RKO (cell line): ENCODE measurements around the gene SBDS.
"Not testable (repeated sequence)": the region's sequence is repeated elsewhere in the genome, so short reads cannot be mapped to it uniquely, and the experiment has no call there.

ENCODE experiments used
- DNase-seq: peaks from one replicate; pipeline ENCODE4 v3.0.0-alpha.2; 2016; ENCODE audit warnings: low spot score

Gene SBDS

DNA sequence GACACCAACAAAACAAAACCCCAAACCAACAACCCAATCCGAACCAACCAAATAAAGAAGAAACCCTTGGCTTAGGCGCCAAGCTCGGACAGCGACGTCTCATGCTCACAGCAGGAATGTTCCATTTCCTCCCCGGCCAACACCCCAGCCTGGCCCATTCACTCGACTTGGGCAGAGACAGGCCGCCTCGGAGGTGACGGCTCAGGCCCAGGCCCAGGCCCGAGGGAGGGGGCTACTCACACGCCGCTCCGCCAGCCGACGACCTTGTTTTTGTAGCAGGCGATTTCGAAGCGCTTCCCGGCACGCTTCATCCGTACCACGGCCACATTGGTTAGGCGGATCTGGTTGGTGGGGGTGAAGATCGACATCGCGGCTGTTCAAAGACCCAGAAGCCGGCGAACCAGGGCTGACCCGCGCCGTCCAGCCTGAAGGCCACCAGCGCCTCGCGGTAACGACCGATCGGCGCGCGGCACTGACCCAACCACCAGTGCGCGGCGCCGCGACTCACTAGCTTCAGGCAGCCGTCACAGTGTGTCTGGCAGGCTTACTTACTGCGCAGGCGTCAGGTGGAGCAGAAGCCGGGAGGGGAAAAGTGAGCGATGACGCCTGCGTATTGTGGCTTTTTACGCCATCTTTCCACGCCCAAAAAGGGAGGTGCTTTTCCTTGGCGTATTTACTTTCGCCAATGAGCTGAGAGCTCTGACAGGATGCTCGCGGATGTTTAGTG is at the start of gene SBDS:
SBDS (minus strand) TSS at position 537 of the 727 bp plus-strand sequence; CDS start at position 368, 169 bp downstream.
- DNase-seq = peak; percentile 98

DNA sequence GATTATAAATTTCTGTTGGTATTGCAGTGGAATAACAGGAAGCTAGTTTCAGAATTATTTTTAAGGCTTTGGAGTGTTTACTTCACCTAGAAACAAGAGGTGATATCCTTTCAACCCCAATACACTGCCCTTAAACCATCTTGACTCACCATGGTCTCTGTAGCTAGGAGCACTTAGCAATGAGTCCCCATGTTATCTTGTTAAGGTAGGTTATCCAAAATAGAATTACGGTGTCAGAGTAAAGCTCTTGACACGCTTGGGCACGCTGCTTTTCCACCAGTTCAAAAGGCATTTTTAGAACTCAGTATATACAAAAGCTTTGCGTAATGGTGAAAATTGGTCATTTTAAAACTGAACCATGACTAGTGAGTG is 48.2 kb upstream of the SBDS start:
- not testable (repeated sequence) for DNase-seq

GRCh38 chr7:67042781-67043558 is 47.6 kb upstream of the SBDS start:
- not testable (repeated sequence) for DNase-seq

GRCh38 chr7:67040832-67041231 is 45.4 kb upstream of the SBDS start:
- not testable (repeated sequence) for DNase-seq

DNA sequence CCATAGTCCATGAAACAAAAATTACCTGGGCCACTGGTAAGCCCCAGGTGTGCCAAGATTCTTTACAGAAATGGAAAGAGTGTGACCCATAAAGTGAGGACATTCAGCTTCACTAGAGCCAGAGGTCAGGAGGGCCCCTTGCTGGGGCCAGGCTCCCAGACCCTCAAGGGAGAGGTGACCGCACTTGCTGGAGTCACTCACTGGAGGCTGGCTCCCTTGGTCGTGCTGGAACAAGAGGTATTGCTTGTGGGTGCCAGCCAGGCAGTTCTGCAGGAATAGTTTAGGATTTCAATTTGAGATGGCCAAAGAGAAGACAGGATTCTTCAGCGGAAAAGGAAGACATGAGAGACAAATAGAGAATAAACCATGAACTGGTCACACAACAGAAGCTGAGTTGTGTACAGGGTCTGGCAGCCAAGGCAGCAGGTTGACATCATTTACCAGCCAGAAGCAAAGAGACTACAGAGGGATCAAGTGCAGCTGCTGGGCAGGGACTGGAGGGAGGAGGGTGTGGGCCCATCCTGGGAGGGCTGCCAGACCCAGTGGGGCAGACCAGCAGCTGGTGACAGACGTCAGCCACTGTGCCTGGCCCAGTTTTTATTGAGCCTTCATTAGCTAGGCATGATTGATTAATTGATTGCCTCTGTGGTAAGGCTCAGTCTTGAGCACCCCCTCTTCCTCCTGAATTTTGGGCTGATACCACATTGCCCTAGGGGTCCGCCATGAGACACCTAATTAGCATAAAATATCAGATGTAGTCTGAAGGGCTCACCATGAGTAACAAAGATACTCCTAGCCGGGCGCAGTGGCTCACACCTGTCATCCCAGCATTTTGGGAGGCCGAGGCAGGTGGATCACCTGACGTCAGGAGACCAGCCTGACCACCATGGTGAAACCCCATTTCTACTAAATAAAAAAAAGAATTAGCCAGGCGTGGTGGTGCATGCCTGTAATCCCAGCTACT is 41.3 kb upstream of the SBDS start:
- not testable (repeated sequence) for DNase-seq

DNA sequence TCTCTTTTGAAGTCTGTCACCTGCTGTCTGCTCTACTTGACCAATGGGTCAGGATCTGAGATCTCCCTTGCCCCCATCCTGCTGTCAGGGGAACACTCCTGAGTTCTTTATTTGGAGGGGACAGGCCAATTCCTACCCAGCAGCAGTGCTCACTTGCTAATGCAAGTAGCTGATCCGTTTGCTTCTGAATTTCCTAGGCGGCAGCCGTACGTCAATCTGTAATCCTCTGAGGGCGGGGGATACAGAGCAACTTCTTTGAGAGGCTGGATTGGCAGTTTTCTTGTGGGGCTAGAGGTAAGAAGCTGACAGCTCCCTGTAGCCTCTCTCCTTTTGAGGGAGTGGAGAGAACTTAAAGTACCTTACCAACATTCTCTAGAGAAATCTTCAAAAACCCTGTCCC is 37.9 kb upstream of the SBDS start:
- DNase-seq = no peak

- DNase-seq = not testable (repeated sequence)
These were observed 36.3 kb upstream of the SBDS start for GRCh38 chr7:67031685-67032084.

- DNase-seq = peak; percentile 70
These were observed 30.1 kb upstream of the SBDS start for GRCh38 chr7:67025459-67025858.

GRCh38 chr7:67022511-67022910 is 27.1 kb upstream of the SBDS start:
- DNase-seq = no peak

DNA sequence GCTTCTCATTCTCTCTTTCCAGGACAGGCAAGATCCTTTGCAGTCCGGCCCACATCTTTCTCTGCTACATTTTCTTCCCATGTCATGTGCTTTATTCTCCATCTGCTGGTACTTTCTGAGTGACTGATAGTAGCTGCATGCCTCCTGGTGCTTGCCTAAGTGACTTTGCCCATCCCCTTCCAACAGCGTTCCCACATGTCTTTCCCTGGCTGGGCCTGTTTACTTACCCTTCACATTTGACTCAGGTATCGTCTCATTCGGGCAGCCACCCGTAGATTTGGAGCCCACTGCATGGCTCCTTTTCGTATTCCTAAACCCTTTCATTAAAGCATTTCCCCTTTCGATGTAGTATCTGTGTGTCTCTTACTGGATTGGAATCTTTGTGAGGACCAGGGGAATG is 25.9 kb upstream of the SBDS start:
- no peak for DNase-seq

DNA sequence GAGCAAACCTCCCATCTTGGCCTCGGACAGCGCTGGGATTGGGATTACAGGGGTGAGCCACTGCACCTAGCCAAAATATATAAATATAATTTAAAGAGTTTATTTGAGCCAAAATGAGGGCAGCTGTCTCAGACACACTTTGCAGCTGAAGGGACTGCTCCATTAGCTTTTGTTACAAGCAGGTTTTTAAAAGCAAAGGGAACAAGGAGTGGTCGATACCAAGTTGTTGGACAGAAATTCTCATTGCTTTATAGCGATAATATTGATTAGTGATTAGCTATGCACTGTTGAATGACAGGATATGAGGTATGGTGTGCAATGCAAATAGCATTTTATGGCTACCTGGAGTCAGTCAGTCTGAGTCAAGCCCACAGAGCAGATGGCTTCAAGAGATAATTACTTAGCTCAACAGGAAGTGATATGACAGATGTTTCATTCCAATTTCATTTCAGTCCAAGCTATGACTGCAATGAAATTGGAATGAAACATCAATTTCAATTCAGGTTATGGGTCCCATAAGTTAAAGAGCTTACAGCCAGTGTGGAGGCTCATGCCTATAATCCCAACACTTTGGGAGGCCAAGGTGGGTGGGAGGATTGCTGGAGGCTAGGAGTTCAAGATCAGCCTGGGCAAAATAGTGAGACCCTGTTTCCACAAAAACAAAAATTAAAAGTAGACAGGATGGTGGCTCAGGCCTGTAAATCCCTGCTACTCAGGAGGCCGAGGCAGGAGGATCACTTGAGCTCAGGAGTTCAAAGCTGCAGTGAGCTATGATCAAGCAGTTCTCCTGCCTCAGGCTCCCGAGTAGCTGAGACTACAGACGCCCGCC is 24.4 kb upstream of the SBDS start:
- peak; percentile 45 for DNase-seq

DNA sequence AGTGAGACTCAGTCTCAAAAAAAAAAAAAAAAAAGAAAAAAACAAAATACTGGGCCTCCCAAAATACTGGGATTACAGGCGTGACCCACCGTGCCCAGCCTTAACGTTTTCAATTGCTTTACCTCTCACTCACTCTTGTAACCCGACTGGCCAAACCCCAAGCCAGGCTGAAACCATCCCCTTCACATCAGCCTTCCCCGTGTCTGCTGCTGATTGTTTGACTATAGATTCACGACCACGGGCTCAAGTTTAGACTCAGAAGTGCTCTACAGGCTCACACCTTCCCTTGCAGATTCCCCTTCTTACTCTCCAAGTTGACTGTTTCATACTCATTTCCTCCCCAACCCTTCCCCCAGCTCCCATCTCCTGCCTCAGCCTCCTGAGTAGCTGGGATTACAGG is 23.6 kb upstream of the SBDS start:
- no peak for DNase-seq

GRCh38 chr7:67017971-67018370 is 22.6 kb upstream of the SBDS start:
- DNase-seq = not testable (repeated sequence)

DNA sequence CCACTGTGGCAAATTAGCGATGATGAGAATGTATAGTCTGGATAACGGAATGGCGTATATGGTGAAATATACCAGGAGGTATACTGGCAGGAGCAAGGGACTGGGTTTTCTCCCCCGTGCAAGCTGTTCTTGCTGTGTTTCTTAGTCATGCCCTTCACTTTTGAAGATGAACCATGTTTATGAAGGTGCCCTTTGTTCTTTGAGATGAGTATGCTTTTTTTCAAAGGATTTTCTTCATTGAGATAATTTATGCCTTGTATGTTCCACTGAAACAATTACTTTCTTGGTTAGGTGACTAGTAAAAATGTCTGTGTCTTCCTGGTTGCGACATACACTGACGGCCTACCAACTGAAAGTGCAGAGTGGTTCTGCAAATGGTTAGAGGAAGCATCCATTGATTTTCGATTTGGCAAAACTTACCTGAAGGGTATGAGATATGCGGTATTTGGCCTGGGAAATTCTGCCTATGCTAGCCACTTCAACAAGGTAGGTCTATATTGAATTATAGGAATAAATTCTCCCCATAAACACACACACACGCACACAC is 18.8 kb upstream of the SBDS start:
- not testable (repeated sequence) for DNase-seq

GRCh38 chr7:67009677-67010076 is 14.3 kb upstream of the SBDS start:
- not testable (repeated sequence) for DNase-seq

- no peak for DNase-seq
These were observed 12.9 kb upstream of the SBDS start for GRCh38 chr7:67008260-67008659.

DNA sequence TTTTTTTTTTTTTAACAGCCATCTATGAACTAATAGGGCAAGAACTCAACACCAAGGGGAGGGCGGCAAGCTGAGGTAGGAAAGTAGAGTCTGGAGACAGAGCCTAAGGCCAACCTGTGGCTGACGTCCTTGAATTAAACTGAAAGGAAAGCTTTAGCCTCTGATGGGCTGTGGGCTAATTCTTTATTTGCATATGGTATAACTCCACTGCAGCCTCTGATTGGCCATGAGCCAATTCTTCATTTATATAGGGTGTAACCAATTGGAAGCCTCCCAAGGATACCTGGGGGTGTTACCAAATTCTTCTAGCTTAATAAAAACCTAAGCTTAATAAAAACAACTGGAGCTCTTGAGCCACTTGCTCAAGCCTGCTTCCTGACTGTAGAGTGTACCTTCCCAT is 11.6 kb upstream of the SBDS start:
- no peak for DNase-seq

DNA sequence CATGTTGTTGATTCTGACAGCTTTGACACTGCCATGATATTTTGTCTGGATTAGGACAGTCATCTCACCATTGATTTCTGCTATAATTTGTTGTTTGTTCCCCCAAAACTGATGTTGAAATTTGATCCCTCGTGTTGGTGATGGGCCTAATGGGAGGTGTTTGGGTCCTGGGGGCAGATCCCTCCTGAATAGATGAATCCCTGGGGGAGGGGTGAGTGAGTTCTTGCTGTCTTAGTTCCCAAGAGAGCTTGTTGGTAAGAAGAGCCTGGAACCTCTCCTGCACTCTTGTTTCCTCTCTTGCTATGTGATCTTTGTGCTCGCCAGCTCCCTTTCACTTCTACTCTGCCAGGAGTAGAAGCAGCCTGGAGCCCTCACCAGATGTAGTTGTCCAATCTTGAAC is 8.8 kb upstream of the SBDS start:
- not testable (repeated sequence) for DNase-seq

GRCh38 chr7:67000601-67001258 is 5.3 kb upstream of the SBDS start:
- peak; percentile 61 for DNase-seq

GRCh38 chr7:66996444-66997191 is 1.2 kb upstream of the SBDS start, which contains the start of gene TYW1:
TYW1 (plus strand) TSS chr7:66996833; CDS start chr7:66996979, 146 bp downstream.
- DNase-seq = peak; percentile 97
